RKO (cell line): ENCODE data around the gene JADE2.

Experiments used
- DNase-seq: peaks from one replicate; pipeline ENCODE4 v3.0.0-alpha.2; 2016; ENCODE audit warnings: low spot score

The JADE2 gene

GRCh38 chr5:134570365-134570758 lies 44.9 kb downstream of the JADE2 start:
- DNase-seq = no peak

GRCh38 chr5:134570886-134571285 lies 45.4 kb downstream of the JADE2 start:
- no peak for DNase-seq

GRCh38 chr5:134571693-134572405 lies 46.4 kb downstream of the JADE2 start:
- DNase-seq = no peak

GRCh38 chr5:134572811-134573210 lies 47.3 kb downstream of the JADE2 start:
- no peak for DNase-seq

GRCh38 chr5:134574521-134574920 lies 49.1 kb downstream of the JADE2 start:
- no peak for DNase-seq

- DNase-seq = no peak
Observed at GRCh38 chr5:134575316-134575715, 49.8 kb downstream of the JADE2 start.

GRCh38 chr5:134576386-134577021 lies 51.0 kb downstream of the JADE2 start:
- DNase-seq = no peak

GRCh38 chr5:134577022-134577795 lies 51.7 kb downstream of the JADE2 start:
- DNase-seq = peak; percentile 66

GRCh38 chr5:134577796-134578577 lies 52.5 kb downstream of the JADE2 start:
- DNase-seq = peak; percentile 75

GRCh38 chr5:134578578-134579283 lies 53.3 kb downstream of the JADE2 start:
- DNase-seq = no peak

- DNase-seq = no peak
Observed at GRCh38 chr5:134579284-134579771, 53.9 kb downstream of the JADE2 start.

GRCh38 chr5:134580001-134580460 lies 54.6 kb downstream of the JADE2 start:
- no peak for DNase-seq

- DNase-seq = no peak
Observed at GRCh38 chr5:134581241-134581981, 55.9 kb downstream of the JADE2 start.

GRCh38 chr5:134582281-134582680 lies 56.8 kb downstream of the JADE2 start:
- DNase-seq = no peak

- no peak for DNase-seq
Observed at GRCh38 chr5:134582941-134583340, 57.5 kb downstream of the JADE2 start.

- no peak for DNase-seq
Observed at GRCh38 chr5:134583766-134584165, 58.3 kb downstream of the JADE2 start.

GRCh38 chr5:134584662-134585061 lies 59.2 kb downstream of the JADE2 start:
- DNase-seq = no peak

- no peak for DNase-seq
Observed at GRCh38 chr5:134585966-134586365, 60.5 kb downstream of the JADE2 start.

- DNase-seq = peak; percentile 55
Observed at GRCh38 chr5:134586866-134587524, 61.5 kb downstream of the JADE2 start.
